GM23248 (cell line): ENCODE results near the gene UGT2B15. TPM values are rescaled to one million over a fixed set of nuclear protein-coding genes. Genes with fewer than 3 reads are reported as not detected.

Source experiments
- DNase-seq: peaks from one replicate; pipeline ENCODE4 v3.0.0-alpha.2; 2015
- H2AFZ ChIP-seq: fragments of 200-600 bp; sonication (generic); 2 replicates; pipeline ENCODE4 v1.6.1; 2016; ENCODE audit warnings: antibody characterized with exemption
- H3F3A ChIP-seq: fragments of 200-600 bp; sonication (generic); 2 replicates; pipeline ENCODE4 v1.6.1; 2016; ENCODE audit warnings: mild to moderate bottlenecking, antibody characterized with exemption, mixed run types; ENCODE audit not compliant: insufficient read depth
- H3K27ac ChIP-seq: fragments of 200-600 bp; sonication (generic); 2 replicates; pipeline ENCODE4 v1.5.1; 2016; ENCODE audit warnings: mild to moderate bottlenecking
- H3K27me3 ChIP-seq: fragments of 200-600 bp; sonication (generic); replicated peaks from 2 replicates; pipeline ENCODE4 v1.6.1; 2016; ENCODE audit warnings: mild to moderate bottlenecking; ENCODE audit not compliant: insufficient read depth
- H3K36me3 ChIP-seq: fragments of 200-600 bp; sonication (generic); 2 replicates; pipeline ENCODE4 v1.6.1; 2016; ENCODE audit warnings: low read depth, mild to moderate bottlenecking
- H3K4me1 ChIP-seq: fragments of 200-600 bp; sonication (generic); 2 replicates; pipeline ENCODE4 v1.6.1; 2016; ENCODE audit warnings: mild to moderate bottlenecking; ENCODE audit not compliant: insufficient read depth
- H3K4me2 ChIP-seq: fragments of 200-600 bp; sonication (generic); one replicate; pipeline ENCODE4 v1.6.1; 2016; ENCODE audit warnings: mild to moderate bottlenecking; ENCODE audit not compliant: unreplicated experiment
- H3K4me3 ChIP-seq: fragments of 200-600 bp; sonication (generic); 2 replicates; pipeline ENCODE4 v1.5.1; 2016; ENCODE audit warnings: mild to moderate bottlenecking
- H3K79me2 ChIP-seq: fragments of 200-600 bp; sonication (generic); 2 replicates; pipeline ENCODE4 v1.6.1; 2016; ENCODE audit warnings: mild to moderate bottlenecking; ENCODE audit not compliant: insufficient read depth
- H3K9ac ChIP-seq: fragments of 200-600 bp; sonication (generic); 2 replicates; pipeline ENCODE4 v1.6.1; 2016; ENCODE audit warnings: mild to moderate bottlenecking
- H3K9me2 ChIP-seq: fragments of 200-600 bp; sonication (generic); 2 replicates; pipeline ENCODE4 v1.6.1; 2016; ENCODE audit warnings: mixed run types, mild to moderate bottlenecking, moderate library complexity; ENCODE audit not compliant: insufficient read depth
- H3K9me3 ChIP-seq: fragments of 200-600 bp; sonication (generic); one replicate; pipeline ENCODE4 v1.6.1; 2017; ENCODE audit warnings: low read depth
- H4K20me1 ChIP-seq: fragments of 200-600 bp; sonication (generic); 2 replicates; pipeline ENCODE4 v1.6.0; 2016; ENCODE audit not compliant: insufficient read depth
- EZH2 ChIP-seq: fragments of 200-600 bp; sonication (generic); IDR thresholded peaks from 2 replicates; pipeline ENCODE4 v1.6.1; 2018; ENCODE audit warnings: antibody characterized with exemption, mild to moderate bottlenecking; ENCODE audit not compliant: insufficient read depth, poor library complexity, severe bottlenecking
- EZH2phosphoT487 ChIP-seq: fragments of 200-600 bp; sonication (generic); IDR thresholded peaks from 2 replicates; pipeline ENCODE4 v1.6.1; 2018; ENCODE audit warnings: antibody characterized with exemption, moderate library complexity, mild to moderate bottlenecking, low read depth; ENCODE audit not compliant: insufficient read depth
- WGBS, 2 experiments: methylation state at CpG; one replicate each; pipeline ENCODE4 v1.1.6; 2015 to 2017; ENCODE audit warnings: low lambda C conversion rate in 2 of 2, low coverage in 1 of 2; ENCODE audit errors: missing lambda C conversion rate in 2 of 2; 5-methylcytosine and 5-hydroxymethylcytosine counted together
- in situ Hi-C: fragments of 300-500 bp; cut with MboI; formaldehyde crosslinking; loops from 2 replicates; pipeline ENCODE4 v1.15.0; 2020
- polyA plus RNA-seq: library from polyadenylated mRNA; unstranded; fragments of >200 nt; fragmentation: Nextera tagmentation; extraction: Ambion mirVana; gene quantifications from 2 replicates; pipeline ENCODE4 v1.2.1, GENCODE V29; 2016
- total RNA-seq: library from RNA; depleted of rRNA; stranded (reverse); fragments of >200 nt; shearing (Covaris generic); gene quantifications from 2 replicates; pipeline ENCODE4 v1.2.3, GENCODE V29; 2014; rRNA removed

Gene UGT2B15
- total and polyA plus RNA-seq, 2 experiments from 2014 or later = not detected

DNA sequence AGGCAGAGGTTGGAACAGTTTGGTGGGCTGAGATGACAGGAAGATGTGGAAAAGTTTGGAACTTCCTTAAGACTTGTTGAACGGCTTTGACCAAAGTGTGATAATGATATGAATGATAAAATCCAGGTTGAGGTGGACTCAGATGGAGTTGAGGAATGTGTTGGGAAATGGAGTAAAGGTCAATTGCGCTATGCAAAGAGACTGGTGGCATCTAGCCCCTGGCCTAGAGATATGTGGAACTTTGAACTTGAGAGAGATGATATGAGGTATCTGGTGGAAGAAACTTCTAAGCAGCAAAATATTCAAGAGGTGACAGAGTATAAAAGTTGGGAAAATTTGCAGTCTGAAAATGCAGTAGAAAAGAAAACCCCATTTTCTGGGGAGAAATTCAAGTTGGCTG is 73.0 kb downstream of the UGT2B15 start:
- H3K27me3 ChIP-seq = no peaks in the 10 kb centered on the region
- H3K4me3 ChIP-seq = no peak overlapping the region
- H3K9me2 ChIP-seq = no peaks in the 10 kb centered on the region
- TF ChIP-seq EZH2 (no peak), EZH2phosphoT487 (no peak)
- no peaks in the 10 kb centered on the region for H4K20me1 ChIP-seq
- H2AFZ ChIP-seq = no peak overlapping the region
- H3K9me3 ChIP-seq = no peaks in the 10 kb centered on the region
- no peaks in the 10 kb centered on the region for H3F3A ChIP-seq
- H3K36me3 ChIP-seq = no peaks in the 10 kb centered on the region
- no peaks in the 10 kb centered on the region for H3K4me1 ChIP-seq
- H3K4me2 ChIP-seq = no peak overlapping the region
- DNase-seq = no peak
- in situ Hi-C loops = no loop called here
- H3K27ac ChIP-seq = no peak overlapping the region
- no peaks in the 10 kb centered on the region for H3K79me2 ChIP-seq
- no peak overlapping the region for H3K9ac ChIP-seq
- WGBS, 2 experiments = 23 to 33% methylated on average over 2 of the region's 2 CpGs

Other genes starting within 250 kb of the UGT2B15 start
- gene TMPRSS11E, start 223.2 kb downstream of the UGT2B15 start, total RNA-seq = not detected in 2 replicates
- not detected in 2 replicates for gene TMPRSS11E, start 223.2 kb downstream of the UGT2B15 start, polyA plus RNA-seq
- not detected in 2 replicates for gene UGT2B17, start 94.3 kb downstream of the UGT2B15 start, total RNA-seq
- gene UGT2B17, start 94.3 kb downstream of the UGT2B15 start, polyA plus RNA-seq = not detected in 2 replicates
- gene UGT2B10, start 145.3 kb upstream of the UGT2B15 start, total RNA-seq = not detected in 2 replicates
- not detected in 2 replicates for gene UGT2B10, start 145.3 kb upstream of the UGT2B15 start, polyA plus RNA-seq